GM19023 (cell line): ENCODE data around the gene VRK2.
"Not testable (repeated sequence)": the region's sequence is repeated elsewhere in the genome, so short reads cannot be mapped to it uniquely, and the experiment has no call there.

Experiments
- ATAC-seq: cut with Tn5 transposase; IDR thresholded peaks from one replicate; pipeline ENCODE4 v1.9.1; 2021; ENCODE audit warnings: mild to moderate bottlenecking, moderate library complexity; ENCODE audit not compliant: unreplicated experiment

VRK2 gene

DNA sequence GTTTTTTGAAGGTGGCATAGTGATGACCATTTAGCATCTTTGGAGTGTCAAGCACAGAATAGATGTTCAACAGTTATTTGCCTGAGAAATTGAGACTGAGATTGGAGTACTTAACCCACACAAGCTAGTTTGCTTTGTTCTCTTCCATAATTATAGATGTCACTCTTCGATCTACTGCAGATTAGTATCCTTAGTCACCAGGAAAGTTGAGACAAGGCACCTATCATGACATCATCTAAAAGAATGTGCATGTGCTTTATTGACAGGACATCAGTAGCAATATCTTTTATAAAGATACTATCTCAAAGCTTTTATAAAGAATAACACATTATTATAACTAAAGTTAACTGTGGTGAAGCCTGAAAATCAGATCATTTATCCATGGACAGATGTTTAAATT is 6.4 kb downstream of the VRK2 start:
- no peak for ATAC-seq

DNA sequence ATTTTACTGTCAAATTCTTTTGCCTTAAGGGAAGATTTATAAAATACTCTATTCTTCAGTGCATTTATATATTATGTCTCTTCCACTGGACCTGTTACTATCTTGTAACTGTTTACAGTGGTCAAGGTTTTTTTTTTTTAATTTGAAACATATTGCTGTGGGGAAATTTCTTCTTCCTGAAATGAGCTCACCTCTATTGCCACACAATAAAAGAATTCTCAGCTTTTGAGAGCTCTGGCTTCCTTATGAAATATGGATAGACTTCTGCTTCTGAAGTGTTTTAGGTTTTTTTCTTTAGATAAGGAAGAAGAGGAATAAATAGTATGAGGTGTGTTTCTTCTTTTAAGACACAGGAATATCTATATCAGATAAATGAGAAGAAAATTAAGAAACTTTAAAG is 7.7 kb downstream of the VRK2 start:
- ATAC-seq, result no peak

DNA sequence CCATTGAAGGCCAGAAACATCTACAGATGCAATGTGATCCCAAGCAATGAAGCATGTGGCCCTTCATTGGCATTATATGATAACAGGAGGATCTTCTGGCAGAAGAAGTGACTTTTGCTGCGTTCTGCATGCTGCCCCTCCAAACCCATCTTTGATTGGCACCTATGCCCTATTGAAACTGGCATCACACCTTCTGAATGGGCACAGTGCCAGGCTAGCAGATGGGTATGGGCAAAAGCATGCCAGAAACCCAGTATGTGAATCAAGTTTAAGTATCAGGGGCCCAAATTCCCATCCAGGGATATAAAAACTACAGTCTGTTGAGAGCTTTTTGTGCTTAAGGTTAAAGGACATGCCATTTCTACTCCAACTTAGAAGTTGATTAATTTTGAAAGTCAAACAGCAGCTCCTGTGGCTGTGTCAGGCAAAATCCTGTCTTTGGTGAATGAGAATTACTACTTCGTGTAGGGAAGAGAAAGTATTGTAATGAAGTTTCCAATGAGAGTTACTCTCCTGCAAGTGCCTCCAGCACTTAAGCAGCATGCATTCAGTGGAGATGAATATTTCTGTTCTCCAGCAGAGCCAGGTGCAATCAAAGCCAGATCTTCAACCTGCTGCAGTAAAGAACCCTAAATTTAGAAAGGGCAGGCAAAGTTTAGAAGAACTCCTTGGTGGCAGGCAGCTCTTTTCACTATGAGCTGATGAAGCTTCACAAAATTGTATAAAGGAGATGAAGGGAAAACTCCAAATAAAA is 8.6 kb downstream of the VRK2 start:
- no peak for ATAC-seq

DNA sequence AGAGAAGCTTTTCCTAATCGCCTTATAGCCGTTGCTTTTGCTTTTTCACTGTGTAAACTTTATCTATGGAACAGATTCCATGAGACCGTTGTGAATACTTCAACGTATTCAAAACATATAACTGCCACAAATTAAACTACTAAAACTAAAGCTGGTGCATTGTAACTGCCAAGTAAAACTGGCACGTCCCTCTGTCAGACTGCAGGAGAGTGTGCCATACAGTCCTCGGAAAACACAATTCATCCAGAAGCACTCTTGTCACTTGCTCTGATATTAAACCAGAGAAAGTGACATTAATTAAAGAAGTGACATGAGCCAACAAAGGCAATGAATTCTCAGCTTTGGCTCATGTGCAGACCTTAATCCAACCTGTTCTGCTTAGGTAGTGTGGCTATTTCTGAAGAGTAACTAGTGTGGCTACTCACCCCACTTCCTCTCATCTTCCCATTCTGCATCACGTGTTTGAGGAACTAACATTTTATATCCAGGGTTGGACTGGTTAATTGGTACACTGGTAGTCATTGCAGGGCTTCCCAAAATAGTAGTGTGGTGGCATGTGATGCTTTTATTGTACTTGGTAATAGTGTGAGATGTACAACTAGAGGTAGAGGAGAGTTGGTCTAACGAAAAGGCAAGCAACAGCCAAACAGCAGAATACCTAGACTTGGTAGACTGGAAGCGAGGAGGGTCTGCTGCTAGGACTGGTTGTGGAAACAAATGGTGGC is 9.7 kb downstream of the VRK2 start:
- ATAC-seq, result no peak

DNA sequence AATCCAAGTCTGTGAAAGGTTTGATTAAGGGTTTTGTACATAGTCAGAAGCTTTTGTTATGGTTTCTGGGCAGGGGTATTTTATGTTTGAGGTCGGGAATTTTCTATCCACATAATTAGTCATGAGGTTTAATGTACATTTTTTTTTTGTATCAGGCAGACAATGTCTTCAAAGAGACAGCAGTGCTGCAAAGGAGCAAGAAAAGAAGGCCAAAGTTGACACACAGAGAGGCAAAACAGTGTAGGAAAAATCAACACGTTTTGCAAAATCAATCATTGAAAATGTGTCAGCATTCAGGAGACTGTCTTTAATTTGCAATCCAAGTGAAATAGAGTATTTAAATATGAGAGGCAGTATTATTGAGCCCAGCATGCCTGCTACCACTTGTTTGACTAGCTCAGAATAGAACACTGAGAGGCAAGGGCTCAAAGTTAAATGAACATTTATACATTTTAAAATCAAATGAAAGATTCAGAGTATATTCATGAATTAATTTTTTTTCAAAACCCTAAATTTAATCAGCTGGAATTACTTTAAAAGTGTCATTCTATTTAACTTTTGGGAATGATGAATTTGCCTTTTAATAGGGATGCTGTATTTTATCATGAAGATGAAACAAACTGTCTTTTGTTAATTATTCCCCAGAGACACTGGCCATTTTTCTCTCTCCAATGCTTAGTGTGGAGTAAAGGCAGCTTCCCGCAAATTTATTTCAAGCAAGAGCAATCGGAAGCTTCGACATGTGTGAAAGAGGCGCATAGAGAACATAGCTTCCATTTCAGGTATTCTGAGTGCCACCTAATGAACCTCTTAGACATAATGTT is 11.3 kb downstream of the VRK2 start:
- no peak for ATAC-seq

DNA sequence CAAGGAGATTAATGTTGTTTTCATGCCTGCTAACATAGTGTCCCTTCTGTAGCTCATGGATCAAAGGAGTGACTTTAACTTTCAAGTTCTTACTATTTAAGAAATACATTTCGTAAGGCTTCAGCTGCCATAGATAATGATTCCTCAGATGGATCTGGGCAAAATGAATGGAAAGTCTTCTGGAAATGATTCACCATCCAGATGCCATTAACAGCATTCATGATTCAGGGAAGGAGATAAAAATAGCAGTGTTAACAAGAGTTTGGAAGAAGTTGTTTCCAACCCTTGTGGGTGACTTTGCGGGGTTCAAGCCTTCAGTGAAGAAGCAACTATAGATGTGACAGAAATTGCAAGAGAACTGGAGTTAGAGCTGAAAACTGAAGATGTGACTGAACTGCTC is 17.0 kb downstream of the VRK2 start:
- no peak for ATAC-seq

DNA sequence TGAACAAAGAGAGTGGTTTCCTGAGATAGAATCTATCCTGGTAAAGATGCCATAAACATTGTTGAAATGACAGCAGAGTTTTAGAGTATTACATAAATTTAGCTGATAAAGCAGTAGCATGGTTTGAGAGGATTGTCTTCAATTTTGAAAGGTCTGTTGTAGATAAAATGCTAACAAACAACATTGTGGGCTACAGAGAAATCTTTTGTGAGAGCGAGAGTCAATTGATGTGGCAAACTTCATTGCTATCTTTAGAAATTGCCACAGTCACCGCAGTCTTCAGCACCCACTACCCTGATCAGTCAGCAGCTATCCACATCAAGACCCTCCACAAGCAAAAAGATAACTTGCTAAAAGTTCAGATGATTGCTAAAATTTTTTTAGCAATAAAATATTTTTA is 17.5 kb downstream of the VRK2 start:
- peak; percentile 64 for ATAC-seq

DNA sequence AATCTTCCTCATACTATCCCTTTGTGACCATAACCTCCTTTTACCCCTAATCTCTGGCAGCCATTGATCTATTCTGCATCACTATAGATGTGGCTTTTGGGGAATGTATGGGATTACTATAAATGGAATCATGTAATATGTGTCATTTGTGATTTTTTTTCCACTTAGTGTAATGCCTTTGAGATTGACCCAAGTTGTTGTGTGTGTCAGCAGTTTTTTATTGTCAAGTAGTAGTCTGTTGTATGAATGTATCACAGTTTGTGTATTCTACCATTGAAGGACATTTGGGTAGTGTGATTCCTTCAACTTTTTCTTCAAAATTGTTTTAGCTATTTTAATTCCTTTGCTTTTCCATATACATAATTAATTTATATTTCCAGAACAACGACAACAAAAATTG is 18.6 kb downstream of the VRK2 start:
- no peak for ATAC-seq

DNA sequence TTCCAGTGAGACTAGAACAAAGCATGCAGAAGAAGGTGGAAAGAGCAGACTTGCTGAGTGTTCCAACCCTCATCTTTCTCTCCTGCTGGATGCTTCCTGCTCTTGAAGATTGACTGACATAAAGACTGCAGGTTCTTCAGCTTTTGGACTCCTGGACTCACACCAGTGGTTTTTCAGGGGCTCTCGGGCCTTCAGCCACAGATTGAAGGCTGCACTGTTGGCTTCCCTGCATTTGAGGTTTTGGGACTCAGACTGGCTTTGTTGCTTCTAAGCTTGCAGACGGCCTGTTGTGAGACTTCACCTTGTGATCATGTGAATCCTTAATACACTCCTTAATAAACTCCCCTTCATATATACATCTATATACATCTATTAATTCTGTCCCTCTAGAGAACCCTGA is 20.4 kb downstream of the VRK2 start:
- no peak for ATAC-seq

DNA sequence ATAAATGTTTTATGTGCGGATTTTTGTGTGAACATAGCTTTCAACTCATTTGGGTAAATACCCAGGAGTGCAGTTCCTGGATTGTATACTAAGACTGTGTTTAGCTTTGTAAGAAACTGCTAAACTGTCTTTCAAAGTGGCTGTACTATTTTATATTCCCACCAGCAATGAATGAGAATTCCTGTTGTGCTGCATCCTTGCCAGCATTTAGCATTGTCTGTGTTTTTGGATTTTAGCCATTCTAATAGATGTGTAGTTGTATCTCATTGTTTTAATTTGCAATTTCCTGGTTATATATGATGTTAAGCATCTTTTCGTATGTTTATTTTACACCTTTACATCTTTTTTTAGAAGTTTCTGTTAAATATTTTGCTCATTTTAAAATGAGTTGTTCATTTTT is 24.2 kb downstream of the VRK2 start:
- no peak for ATAC-seq

DNA sequence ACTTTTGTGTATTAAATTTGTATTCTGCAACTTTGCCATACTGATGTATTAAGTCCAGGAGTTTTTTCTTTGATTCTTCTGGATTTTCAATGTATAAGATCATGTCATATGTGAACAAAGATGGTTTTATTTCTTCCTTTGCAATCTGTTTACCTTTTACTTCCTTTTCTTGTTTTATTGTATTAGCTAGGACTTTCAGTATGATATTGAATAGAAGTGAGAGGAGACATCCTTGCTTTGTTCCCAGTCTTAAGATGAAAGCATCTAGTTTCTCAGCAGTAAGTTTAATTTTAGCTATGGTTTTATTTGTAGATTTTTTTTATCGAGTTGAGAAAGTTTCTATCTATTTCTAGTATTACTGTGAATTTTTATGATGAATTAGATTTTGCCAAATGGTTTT is 25.5 kb downstream of the VRK2 start:
- ATAC-seq, result no peak

DNA sequence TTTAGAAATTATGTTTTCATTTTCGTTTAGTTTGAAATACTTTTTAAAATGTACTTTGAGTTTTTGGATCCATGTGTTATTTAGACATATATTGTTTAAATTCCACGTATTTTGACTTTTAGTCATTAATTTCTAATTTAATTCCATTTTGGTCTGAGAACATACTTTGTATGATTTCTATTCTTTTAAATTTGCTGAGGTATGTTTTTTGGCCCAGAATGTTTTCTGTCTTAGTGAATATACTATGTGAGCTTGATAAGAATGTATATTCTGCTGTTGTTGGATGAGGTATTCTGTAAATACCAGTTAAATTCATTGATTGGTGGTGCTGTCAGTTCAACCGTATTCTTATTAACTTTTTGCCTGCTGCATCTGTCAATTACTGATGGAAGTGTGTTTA is 26.4 kb downstream of the VRK2 start:
- no peak for ATAC-seq

DNA sequence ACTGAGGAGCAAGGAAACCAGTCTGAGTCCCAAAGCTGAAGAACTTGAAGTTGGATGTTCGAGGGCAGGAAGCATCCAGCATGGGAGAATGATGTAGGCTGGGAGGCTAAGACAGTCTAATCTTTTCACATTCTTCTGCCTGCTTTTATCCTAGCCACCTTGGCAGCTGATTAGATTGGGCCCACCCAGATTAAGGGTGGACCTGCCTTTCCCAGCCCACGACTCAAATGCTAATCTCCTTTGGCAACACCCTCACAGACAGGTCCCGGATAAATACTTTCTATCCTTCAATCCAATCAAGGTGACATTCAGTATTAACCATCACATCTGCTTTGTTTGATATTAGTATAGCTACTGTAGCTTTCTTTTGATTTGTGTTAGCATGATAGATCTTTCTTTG is 27.1 kb downstream of the VRK2 start:
- no peak for ATAC-seq

DNA sequence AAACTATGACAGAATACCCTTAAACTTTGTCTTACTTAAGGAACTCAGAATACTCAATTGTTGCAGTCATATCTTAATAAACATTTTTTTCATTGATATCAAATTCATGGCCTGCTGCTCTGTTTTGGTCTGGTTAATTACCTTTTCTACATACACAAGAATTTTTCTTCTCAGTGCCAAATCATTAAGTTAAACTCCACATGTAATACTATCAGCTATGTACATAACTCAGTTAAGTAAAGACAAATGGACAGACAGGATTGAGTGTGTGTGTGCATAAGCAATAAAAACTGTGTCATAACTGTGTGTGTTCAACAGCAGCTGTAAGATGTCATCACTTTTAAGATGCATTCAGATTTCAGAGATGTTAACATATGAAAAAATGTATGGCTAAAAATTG is 34.4 kb downstream of the VRK2 start:
- ATAC-seq, result no peak

DNA sequence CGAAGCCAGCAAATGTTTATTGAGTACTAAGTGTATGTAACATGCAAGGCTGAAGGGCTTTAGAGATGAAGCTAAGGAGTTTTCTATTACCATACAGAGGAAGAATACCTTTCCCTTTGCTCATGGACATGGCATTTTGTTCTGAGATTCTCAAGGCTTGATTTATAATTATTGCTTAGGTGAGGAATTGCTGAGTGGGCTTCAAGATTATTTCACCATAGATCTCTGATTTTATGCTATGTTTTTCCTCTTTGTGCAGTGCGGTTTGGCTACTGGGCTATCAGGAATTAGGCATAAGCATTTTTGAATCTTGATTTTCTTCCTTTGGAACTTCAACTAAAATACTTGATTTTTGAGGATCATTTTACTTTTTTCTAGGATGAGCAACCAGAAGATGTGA is 42.5 kb downstream of the VRK2 start:
- ATAC-seq, result no peak

DNA sequence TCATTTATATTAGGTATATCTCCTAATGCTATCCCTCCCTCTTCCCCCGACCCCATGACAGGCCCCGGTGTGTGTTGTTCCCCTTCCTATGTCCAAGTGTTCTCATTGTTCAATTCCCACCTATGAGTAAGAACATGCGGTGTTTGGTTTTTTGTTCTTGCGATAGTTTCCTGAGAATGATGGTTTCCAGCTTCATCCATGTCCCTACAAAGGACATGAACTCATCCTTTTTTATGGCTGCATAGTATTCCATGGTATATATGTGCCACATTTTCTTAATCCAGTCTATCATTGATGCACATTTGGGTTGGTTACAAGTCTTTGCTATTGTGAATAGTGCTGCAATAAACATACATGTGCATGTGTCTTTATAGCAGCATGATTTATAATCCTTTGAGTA is 46.2 kb downstream of the VRK2 start:
- ATAC-seq, result not testable (repeated sequence)

DNA sequence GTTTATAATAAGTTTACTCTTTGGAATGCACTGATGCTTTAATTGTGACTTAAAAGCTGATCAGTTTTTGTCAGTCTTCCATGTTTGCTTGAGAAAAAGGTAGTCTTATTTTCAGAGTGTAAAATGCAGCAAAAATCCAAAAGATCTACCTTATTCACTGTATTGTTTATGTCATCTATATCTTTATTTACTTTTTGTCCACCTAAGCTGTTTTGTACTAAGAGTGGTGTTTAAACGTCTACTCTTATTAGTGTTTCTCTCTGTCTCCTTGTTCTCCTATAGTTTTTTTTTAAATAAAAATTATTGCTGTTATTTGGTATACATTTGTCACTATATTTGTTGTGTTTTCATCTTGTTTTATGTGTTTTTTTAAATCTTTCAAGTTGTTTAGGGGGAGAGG is 50.4 kb downstream of the VRK2 start:
- no peak for ATAC-seq

DNA sequence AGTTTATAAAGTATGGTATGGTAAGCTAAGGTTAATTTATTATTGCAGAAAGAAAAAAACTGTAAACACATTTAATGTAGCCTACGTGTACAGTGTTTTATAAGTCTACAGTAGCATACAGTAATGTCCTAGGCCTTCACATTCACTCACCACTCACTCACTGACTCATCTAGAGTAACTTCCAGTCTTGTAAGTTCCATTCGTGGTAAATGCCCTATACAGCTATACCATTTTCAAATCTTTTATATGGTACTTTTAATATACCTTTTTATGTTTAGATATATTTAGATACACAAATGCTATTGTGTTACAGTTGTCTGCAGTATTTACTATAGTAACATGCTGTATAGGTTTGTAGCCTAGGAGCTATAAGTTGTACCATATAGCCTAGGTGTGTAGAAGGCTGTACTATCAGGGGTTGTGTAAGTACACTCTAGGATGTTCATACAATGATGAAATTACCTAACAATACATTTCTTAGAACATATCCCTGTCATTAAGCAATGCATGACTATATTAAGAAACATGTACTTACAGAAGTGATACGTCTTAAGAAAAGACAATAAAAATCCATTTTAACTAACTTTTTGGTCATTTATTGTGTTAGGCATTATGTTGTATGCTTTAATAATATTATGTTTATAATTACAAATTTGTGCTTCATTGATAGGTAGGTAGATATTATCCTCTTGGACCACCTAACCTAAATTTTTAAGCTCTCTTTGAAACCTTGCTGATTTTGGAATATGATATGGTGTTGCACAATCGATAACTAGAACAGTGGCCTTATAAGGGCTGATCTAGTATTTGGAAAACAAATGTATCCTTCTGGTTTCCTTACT is 51.9 kb downstream of the VRK2 start:
- no peak for ATAC-seq

DNA sequence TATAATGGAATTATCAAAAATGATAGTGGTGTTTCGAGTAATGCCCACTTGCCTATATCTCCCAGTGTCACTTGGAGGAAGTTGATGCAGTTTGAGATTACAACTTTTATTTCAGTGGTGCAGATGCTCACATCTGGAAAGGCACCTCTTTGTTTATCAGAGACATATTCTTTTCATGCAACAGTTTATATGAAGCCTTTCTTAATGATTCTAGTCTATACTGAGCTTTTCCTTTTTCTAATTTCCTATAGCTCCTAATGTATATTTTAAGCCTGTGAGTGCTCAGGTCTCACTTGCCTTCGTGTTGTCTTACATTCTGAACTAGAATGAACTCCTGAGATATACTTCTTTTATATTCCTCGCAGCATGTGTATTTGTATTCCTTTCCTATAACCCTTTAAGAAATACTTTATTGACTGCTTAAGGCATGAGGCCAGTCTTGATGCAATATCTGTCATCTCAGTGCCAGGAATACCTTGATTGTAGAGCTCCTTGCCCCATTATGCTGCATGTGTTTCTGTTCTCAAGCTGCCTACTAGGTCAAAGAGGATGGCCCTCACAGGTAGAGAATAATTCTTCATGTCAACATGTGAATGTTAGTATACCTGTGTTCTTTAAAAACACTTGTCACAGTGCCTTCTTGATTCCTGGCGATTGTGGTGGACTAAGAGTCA is 52.6 kb downstream of the VRK2 start:
- no peak for ATAC-seq

DNA sequence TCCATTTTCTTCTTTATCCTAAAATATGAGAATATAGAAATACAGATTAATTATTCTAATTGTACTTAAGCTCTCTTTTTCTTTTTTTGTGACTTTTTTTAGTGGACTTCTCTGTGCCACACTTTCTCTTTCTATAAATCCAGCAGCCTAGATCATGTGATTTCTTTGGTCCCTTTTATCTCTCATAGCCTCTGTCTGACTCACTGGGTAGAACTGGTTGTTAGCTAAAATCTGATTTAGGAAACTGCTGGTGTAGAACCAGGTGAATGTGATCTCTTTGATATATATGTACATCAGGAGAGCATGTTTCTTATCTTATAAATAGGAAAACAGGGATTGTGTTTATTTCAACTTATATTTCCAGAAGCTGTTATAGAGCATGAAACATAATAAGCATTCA is 54.9 kb downstream of the VRK2 start:
- ATAC-seq, result no peak
